ENCODE results near the gene TBC1D7.

The TBC1D7 gene

DNA sequence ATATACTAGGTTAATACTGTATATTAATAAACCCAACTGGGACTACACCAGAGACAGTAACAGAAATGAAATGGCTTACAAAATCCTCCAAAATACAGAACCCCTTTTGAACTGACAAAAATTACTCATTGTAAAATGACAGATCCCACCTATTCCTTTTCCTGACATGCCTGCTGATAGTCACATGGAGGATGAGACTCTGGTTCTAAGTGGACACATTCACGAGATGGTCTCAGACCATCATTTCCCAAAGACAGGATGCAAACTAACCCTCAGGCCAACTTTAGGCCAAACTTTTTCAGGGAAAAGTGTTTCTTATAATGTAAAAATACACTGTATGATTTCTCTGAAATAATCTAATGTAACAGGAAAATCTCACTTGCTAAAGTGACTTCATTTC lies 22.5 kb downstream of the TBC1D7 start:
- Histone ChIP-seq H3K36me3 (ENCODE audit: control insufficient read depth, insufficient read depth, low read length) (no peaks in the 10 kb centered on the region), H3K4me3 (ENCODE audit: low read length) (no peak overlapping the region), H3K9ac (ENCODE audit: low read length) (no peak overlapping the region), H3K27me3 (ENCODE audit: control insufficient read depth, insufficient read depth, low read length) (no peaks in the 10 kb centered on the region), H3K4me1 (ENCODE audit: control insufficient read depth, insufficient read depth, low read length) (peaks cover 8% of the 10 kb centered on the region), H3K9me3 (ENCODE audit: control insufficient read depth, low read length) (no peaks in the 10 kb centered on the region)

DNA sequence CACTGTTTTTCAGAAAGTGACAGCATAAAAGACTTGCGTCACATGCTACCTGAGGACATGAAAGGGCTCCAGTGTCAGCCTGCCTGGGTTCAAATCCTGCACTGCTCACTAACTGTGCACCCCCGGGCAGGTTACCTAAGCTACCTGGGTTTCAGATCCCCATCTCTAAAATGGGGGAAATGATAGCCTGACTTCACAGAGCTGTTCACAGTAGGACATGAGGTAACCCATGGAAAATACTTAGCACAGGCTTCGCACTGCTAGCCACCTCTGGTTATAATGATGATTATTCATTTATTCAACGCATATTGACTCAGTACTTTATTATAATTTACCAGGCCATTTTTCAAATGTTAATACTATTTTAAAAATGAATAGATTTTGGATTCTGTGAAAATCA lies 23.0 kb downstream of the TBC1D7 start:
- Histone ChIP-seq H3K27me3 (ENCODE audit: control insufficient read depth, insufficient read depth, low read length) (no peaks in the 10 kb centered on the region), H3K4me1 (ENCODE audit: control insufficient read depth, insufficient read depth, low read length) (peaks cover 8% of the 10 kb centered on the region), H3K9me3 (ENCODE audit: control insufficient read depth, low read length) (no peaks in the 10 kb centered on the region), H3K36me3 (ENCODE audit: control insufficient read depth, insufficient read depth, low read length) (no peaks in the 10 kb centered on the region), H3K4me3 (ENCODE audit: low read length) (no peak overlapping the region), H3K9ac (ENCODE audit: low read length) (no peak overlapping the region)

DNA sequence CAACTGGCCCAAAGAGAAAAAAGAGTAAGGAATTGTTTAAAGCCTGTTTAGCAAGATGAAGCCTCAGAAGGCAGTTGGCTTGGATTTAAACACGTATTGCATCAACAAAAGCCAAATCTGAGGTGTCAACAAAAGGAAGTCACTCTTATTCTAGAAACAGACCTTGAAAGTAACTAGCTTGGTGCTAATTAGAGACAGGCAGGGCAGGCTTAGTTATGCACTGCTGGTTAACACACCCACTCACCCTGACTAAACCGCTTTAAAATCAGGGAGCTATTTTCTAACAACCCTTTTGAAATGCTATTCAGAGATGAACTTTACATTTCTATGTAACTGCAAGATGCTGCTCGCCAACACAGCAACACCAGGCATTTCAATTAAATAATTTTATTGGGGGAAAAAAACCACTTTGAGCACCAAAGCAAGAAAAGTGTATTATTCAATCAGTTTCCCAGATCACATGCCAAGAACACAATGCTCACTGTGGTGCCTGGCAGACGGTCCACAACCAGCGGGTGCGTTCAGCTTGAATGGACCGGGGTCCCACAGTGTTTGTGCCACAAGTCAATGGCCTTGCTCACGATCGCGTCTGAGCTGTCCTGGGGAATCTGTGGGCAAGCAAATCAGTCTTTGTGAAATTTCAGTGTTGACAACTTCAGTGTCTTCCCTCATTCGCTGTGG lies 23.6 kb downstream of the TBC1D7 start:
- Histone ChIP-seq H3K4me1 (ENCODE audit: control insufficient read depth, insufficient read depth, low read length) (peaks cover 8% of the 10 kb centered on the region), H3K9ac (ENCODE audit: low read length) (no peak overlapping the region), H3K36me3 (ENCODE audit: control insufficient read depth, insufficient read depth, low read length) (no peaks in the 10 kb centered on the region), H3K4me3 (ENCODE audit: low read length) (no peak overlapping the region), H3K27me3 (ENCODE audit: control insufficient read depth, insufficient read depth, low read length) (no peaks in the 10 kb centered on the region), H3K9me3 (ENCODE audit: control insufficient read depth, low read length) (no peaks in the 10 kb centered on the region)

DNA sequence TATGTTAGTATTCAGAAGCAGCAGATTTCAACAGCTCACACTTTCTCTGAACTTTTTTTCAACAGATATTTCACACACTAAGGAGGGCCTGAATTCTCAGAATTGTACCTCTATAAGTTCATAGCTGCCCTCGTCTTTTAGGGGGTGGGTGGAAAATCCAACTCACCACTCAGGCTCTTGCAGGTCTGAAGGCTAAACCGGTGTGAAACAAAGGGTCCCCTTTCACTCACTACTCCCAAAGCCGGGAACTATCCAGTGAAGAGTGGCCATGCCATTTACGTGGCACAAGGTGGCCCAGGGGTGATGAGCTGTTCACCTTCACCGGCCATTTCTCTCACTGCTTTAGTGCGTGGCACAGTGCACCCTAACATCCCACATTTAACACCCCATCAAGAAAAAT lies 24.2 kb downstream of the TBC1D7 start:
- H3K9me3 ChIP-seq (ENCODE audit: control insufficient read depth, low read length): no peaks in the 10 kb centered on the region
- H3K4me3 ChIP-seq (ENCODE audit: low read length): no peak overlapping the region
- H3K4me1 ChIP-seq (ENCODE audit: control insufficient read depth, insufficient read depth, low read length): peaks cover 8% of the 10 kb centered on the region
- no peaks in the 10 kb centered on the region for H3K36me3 ChIP-seq (ENCODE audit: control insufficient read depth, insufficient read depth, low read length)
- no peaks in the 10 kb centered on the region for H3K27me3 ChIP-seq (ENCODE audit: control insufficient read depth, insufficient read depth, low read length)
- H3K9ac ChIP-seq (ENCODE audit: low read length): no peak overlapping the region

DNA sequence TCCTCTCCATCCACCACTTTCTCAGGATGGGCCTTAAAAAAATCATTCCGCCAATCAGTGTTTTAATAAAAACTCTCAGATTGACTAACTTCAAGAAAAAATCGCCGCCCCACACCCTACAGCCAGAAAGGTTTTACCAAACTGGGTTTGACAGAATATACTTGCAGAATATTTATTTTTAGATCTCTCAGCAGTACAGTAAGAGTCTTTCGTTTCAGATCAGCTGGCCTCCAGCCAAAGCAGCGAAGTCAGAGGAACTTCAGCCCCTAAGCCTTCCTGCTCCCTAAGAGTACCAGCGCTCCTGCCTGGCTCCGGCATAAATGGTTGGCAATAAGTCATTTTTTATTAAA lies 24.7 kb downstream of the TBC1D7 start:
- no peak overlapping the region for H3K9ac ChIP-seq (ENCODE audit: low read length)
- H3K9me3 ChIP-seq (ENCODE audit: control insufficient read depth, low read length): no peaks in the 10 kb centered on the region

DNA sequence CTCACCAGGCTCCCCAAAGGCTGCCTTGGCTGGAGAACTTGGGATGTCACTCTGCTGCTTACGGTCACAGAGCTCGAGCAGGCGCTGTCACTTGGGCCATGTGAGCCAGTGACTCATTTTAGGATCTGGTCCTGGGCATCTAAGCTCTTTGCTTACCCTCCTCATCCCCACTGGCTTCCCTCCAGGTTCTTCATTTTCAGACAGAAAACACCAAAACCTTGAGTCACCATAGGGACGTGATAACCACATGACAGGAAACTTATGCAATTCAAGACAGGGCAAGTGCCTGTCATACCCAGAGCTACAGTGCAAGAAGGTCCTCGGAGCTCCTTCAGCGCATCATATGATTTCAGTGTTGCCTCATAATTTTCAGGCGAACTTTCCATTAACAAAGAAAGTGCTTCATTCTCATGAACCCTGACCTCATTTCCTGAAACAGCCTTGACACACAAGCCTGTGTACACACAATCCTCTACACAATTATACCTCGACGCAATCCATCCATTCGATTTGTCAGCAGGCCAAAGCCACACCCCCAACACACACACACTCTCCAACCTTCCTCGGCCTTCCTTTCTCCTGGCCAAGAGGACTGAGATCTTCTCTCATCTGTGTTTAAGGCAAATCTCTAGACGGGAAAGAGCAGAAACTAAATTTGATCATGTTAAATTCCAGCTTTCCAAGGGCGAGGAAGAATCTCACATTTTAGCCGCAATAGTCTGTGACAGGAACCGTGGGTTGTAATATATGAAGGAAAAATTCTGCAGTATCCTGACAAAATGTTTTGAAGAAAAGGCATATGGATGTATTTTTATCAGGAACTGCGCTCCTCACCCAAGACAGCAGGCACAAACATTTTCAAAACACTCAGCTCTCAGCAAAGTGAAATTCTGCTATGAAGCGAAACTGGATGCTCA lies 25.3 kb downstream of the TBC1D7 start:
- Histone ChIP-seq H3K27me3 (ENCODE audit: control insufficient read depth, insufficient read depth, low read length) (no peaks in the 10 kb centered on the region), H3K9ac (ENCODE audit: low read length) (no peak overlapping the region), H3K4me3 (ENCODE audit: low read length) (no peak overlapping the region), H3K4me1 (ENCODE audit: control insufficient read depth, insufficient read depth, low read length) (peaks cover 8% of the 10 kb centered on the region), H3K36me3 (ENCODE audit: control insufficient read depth, insufficient read depth, low read length) (no peaks in the 10 kb centered on the region), H3K9me3 (ENCODE audit: control insufficient read depth, low read length) (no peaks in the 10 kb centered on the region)

More for the DNA sequence above, 24.7 kb downstream of the TBC1D7 start:
- H3K4me3 ChIP-seq (ENCODE audit: low read length): no peak overlapping the region
- H3K4me1 ChIP-seq (ENCODE audit: control insufficient read depth, insufficient read depth, low read length): peaks cover 8% of the 10 kb centered on the region
- no peaks in the 10 kb centered on the region for H3K27me3 ChIP-seq (ENCODE audit: control insufficient read depth, insufficient read depth, low read length)
- H3K36me3 ChIP-seq (ENCODE audit: control insufficient read depth, insufficient read depth, low read length): no peaks in the 10 kb centered on the region

DNA sequence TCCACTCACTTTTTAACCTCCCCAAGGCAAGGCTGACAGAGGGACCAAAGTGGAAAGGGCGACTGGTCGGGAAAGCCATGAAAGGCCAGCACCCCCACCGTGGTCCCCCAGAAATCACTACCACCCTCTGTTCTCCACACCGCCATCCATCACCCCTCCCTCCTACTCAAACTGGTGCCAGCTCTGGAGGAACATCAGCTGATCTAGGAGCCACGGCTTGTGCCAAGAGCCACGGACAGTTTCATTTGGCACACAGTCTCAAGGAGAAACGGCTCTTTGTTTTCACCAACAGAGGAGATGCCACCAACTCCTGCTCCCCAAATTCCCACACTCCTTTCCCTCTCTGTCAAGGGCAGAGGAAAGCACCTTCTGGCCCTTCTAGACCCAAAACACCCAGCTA lies 26.0 kb downstream of the TBC1D7 start:
- H3K9me3 ChIP-seq (ENCODE audit: control insufficient read depth, low read length): no peaks in the 10 kb centered on the region
- H3K27me3 ChIP-seq (ENCODE audit: control insufficient read depth, insufficient read depth, low read length): no peaks in the 10 kb centered on the region
- no peak overlapping the region for H3K9ac ChIP-seq (ENCODE audit: low read length)
- H3K4me1 ChIP-seq (ENCODE audit: control insufficient read depth, insufficient read depth, low read length): peaks cover 8% of the 10 kb centered on the region
- H3K36me3 ChIP-seq (ENCODE audit: control insufficient read depth, insufficient read depth, low read length): no peaks in the 10 kb centered on the region
- H3K4me3 ChIP-seq (ENCODE audit: low read length): no peak overlapping the region

DNA sequence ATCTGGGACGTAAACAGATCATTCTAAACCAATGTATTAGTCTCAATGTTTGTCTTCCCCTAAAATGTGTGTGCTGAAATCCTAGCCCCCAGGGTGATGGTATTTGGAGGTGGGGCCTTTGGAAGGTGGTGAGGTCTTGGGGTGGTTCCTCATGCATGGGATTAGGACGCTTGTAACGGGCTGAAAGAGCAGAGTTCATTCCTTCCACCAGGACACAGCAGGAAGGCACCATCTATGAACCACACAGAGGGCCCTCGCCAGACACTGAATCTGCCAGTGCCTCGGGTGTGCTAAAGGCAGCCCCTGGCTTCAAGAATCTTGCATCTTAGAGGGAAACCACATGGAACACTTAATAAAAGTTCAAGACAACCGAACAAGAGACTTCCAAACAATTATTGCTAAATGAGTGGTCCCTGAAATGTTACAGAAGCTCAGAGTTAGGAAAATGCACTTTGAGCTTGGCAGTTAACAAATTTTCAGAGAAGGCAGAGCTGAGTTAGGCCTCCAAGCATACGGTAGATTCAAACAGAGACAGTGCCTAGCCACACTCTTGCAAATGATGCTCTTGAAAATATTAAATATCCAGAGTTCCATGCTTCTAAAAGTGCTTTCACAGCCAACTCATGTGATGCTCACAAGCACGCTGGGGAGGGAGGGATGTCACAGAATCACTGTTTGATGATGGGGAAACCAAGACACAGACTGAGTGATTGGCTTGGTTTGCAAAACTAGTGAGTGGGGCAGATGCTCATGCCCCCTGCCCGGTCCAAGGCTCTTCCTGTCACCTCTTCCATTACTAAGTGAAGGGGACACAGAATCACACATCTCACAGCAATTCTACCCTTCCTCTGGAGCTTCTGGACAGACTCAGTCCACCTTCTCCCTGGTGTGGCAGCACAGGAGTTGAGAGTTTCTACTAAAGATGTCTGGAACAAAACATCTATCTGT lies 27.4 kb downstream of the TBC1D7 start:
- Histone ChIP-seq H3K36me3 (ENCODE audit: control insufficient read depth, insufficient read depth, low read length) (no peaks in the 10 kb centered on the region), H3K27me3 (ENCODE audit: control insufficient read depth, insufficient read depth, low read length) (no peaks in the 10 kb centered on the region), H3K4me3 (ENCODE audit: low read length) (no peak overlapping the region), H3K9me3 (ENCODE audit: control insufficient read depth, low read length) (no peaks in the 10 kb centered on the region), H3K9ac (ENCODE audit: low read length) (no peak overlapping the region), H3K4me1 (ENCODE audit: control insufficient read depth, insufficient read depth, low read length) (peaks cover 8% of the 10 kb centered on the region)

DNA sequence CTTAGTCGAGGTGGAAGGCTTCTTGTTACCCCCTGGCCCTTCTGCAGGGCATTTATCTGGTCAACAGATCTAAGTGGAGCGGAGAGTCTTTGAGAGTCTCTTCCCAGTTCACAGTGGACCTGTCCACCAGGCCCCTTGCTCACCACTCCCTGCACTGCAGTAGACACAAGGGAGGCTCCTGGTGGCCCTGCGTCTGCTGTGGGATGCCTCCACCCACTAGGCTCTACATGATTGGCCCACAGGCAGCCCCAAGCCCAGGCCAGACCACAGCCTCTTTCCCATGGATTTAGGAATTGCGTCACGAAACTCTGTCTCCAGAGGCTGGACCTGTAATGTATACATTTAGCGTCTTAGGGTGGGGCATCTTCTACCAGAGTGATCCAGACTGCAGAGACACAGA lies 28.4 kb downstream of the TBC1D7 start:
- H3K4me3 ChIP-seq (ENCODE audit: low read length): no peak overlapping the region
- no peaks in the 10 kb centered on the region for H3K27me3 ChIP-seq (ENCODE audit: control insufficient read depth, insufficient read depth, low read length)
- peaks cover 8% of the 10 kb centered on the region for H3K4me1 ChIP-seq (ENCODE audit: control insufficient read depth, insufficient read depth, low read length)
- no peaks in the 10 kb centered on the region for H3K9me3 ChIP-seq (ENCODE audit: control insufficient read depth, low read length)
- no peak overlapping the region for H3K9ac ChIP-seq (ENCODE audit: low read length)
- H3K36me3 ChIP-seq (ENCODE audit: control insufficient read depth, insufficient read depth, low read length): no peaks in the 10 kb centered on the region

DNA sequence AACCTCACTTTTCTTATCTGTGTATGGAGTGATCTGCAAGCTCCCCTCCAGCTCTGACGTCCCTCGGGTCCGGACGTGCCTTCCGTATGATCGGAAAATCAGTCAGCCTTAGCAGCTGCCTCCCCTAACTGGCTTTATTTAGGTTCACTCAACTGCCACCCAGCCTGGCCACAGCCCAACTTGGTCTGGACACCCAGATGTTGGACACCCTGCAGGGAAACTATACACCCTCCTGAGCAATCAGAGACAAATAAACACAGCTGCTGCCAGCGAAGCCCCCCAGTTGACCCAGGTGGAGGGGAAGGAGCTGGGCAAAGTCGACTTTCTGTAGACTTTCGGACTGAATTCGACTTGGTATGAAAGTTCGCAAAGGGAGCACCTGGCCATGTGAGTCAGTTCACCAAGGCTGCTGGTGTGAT lies 28.9 kb downstream of the TBC1D7 start:
- peaks cover 8% of the 10 kb centered on the region for H3K4me1 ChIP-seq (ENCODE audit: control insufficient read depth, insufficient read depth, low read length)
- no peaks in the 10 kb centered on the region for H3K27me3 ChIP-seq (ENCODE audit: control insufficient read depth, insufficient read depth, low read length)
- H3K36me3 ChIP-seq (ENCODE audit: control insufficient read depth, insufficient read depth, low read length): no peaks in the 10 kb centered on the region

DNA sequence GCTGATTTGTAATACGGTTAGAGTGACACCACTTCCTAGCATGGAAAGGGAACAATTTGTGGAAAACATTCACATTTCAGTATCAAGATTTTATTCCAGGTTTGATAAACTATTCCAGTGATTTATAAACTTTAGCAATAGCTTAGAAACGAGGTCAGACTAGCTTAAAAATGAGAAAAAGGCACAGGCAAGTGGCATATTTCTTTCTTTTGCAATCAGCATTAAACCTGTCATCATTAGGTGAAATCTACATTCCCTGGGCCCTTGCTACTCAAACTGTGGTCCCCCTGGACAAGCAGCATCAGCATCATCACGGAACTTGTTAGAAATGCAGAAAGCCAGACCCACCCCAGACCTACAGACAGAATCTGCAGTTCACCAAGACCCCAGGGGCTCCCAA lies 29.9 kb downstream of the TBC1D7 start:
- H3K9ac ChIP-seq (ENCODE audit: low read length): no peak overlapping the region
- no peaks in the 10 kb centered on the region for H3K9me3 ChIP-seq (ENCODE audit: control insufficient read depth, low read length)
- no peaks in the 10 kb centered on the region for H3K36me3 ChIP-seq (ENCODE audit: control insufficient read depth, insufficient read depth, low read length)
- H3K4me1 ChIP-seq (ENCODE audit: control insufficient read depth, insufficient read depth, low read length): peaks cover 8% of the 10 kb centered on the region
- H3K27me3 ChIP-seq (ENCODE audit: control insufficient read depth, insufficient read depth, low read length): no peaks in the 10 kb centered on the region
- no peak overlapping the region for H3K4me3 ChIP-seq (ENCODE audit: low read length)

More for the DNA sequence above, 28.9 kb downstream of the TBC1D7 start:
- H3K9ac ChIP-seq (ENCODE audit: low read length): no peak overlapping the region
- no peaks in the 10 kb centered on the region for H3K9me3 ChIP-seq (ENCODE audit: control insufficient read depth, low read length)
- H3K4me3 ChIP-seq (ENCODE audit: low read length): no peak overlapping the region
